Right cardiac atrium (tissue), 5 donors: ENCODE data around the gene BAIAP3. TPM values are rescaled to one million over a fixed set of nuclear protein-coding genes. Genes with fewer than 3 reads are reported as not detected.

ENCODE experiments used
- ATAC-seq, 2 donors: fragments of 200-7000 bp; cut with Tn5 transposase; one replicate each; pipeline versions ENCODE4 v1.8.0 to v1.9.1; 2020; ENCODE audit warnings: moderate library complexity in 2 of 2, mild to moderate bottlenecking in 1 of 2
- DNase-seq, 3 donors: peaks; one replicate each; pipeline ENCODE4 v3.0.0-alpha.2; 2020
- H3K27ac ChIP-seq: one replicate; pipeline ENCODE4 v1.5.1; 2013; ENCODE audit warnings: mild to moderate bottlenecking, low read length, control low read depth, moderate library complexity
- H3K27me3 ChIP-seq: one replicate; pipeline ENCODE4 v1.6.1; 2013; ENCODE audit not compliant: control insufficient read depth, insufficient read depth
- H3K4me1 ChIP-seq: one replicate; pipeline ENCODE4 v1.6.1; 2013; ENCODE audit warnings: low read length; ENCODE audit not compliant: control insufficient read depth, insufficient read depth
- H3K4me3 ChIP-seq: one replicate; pipeline ENCODE4 v1.5.1; 2013; ENCODE audit warnings: low read length, control low read depth
- H3K9me3 ChIP-seq: one replicate; pipeline ENCODE4 v1.6.1; 2013; ENCODE audit warnings: low read length; ENCODE audit not compliant: control insufficient read depth
- WGBS: extraction: QIAGEN DNeasy Blood & Tissue Kit; methylation state at CpG from one replicate; pipeline ENCODE4 v1.1.7; 2013; 5-methylcytosine and 5-hydroxymethylcytosine counted together
- intact Hi-C, 4 donors: fragments of 100-400 bp; cut with DNase I; formaldehyde crosslinking; loops; one replicate each; pipeline versions ENCODE4 v1.11.0 to v1.14.0; 2022 to 2023
- polyA plus RNA-seq: library from polyadenylated mRNA; stranded (reverse); fragments of 200-250 nt; gene quantifications from one replicate; pipeline ENCODE4 v1.2.3, GENCODE V29; 2013
- total RNA-seq, 4 donors: library from RNA; stranded (reverse); fragmentation: NEBNext Ultra II Directional; extraction: Animal tissue kit (Norgen Biotek cat#: 25700); gene quantifications; one replicate each; pipeline ENCODE4 v1.2.1, GENCODE V29; 2021
- donor health status: healthy with polysubstance abuse.
- donor health status: DM: no; HTN: yes; CAD: no.
- donor health status: DM: no; HTN: no; CAD: no.
- donor health status: DM: no; HTN: yes; CAD: no; lungs with severe emphysema.
- donor health status: DM: yes; HTN: yes; CAD: no.

The BAIAP3 gene
- total and polyA plus RNA-seq, 5 donors, result 0.53 to 2.7 (median 1.8) TPM

- DNase-seq (peak; percentile 69 to 88 (median 86)), ATAC-seq (peak; percentile 54 to 74)
- Histone ChIP-seq H3K4me1 (no peaks in the 10 kb centered on the region), H3K9me3 (no peaks in the 10 kb centered on the region), H3K27me3 (no peaks in the 10 kb centered on the region), H3K27ac (no peak overlapping the region), H3K4me3 (no peak overlapping the region)
- intact Hi-C loops, result loop anchor here in 1 of 4 donors (10.0 kb wide), 1 partner anchor 114 kb away; the partner anchor contains the start of gene UNKL
- WGBS, result 11% methylated on average over 42 of the region's 42 CpGs
Measured at GRCh38 chr16:1300664-1301476, 32.6 kb upstream of the BAIAP3 start.

- no peaks in the 10 kb centered on the region for H3K27me3 ChIP-seq
- intact Hi-C loops, result loop anchor here in 1 of 4 donors (10.0 kb wide), 1 partner anchor 113 kb away; the partner anchor contains the start of gene UNKL
- DNase-seq, result peak in 1 of 3 donors; percentile 35
Measured at GRCh38 chr16:1301562-1301961, 31.9 kb upstream of the BAIAP3 start.

GRCh38 chr16:1305823-1306222 is 27.6 kb upstream of the BAIAP3 start:
- Histone ChIP-seq H3K27me3 (no peaks in the 10 kb centered on the region), H3K4me3 (no peak overlapping the region), H3K4me1 (peaks cover 2% of the 10 kb centered on the region), H3K27ac (no peak overlapping the region), H3K9me3 (no peaks in the 10 kb centered on the region)
- DNase-seq (no peak), ATAC-seq (no peak)
- 78% methylated on average over 12 of the region's 12 CpGs for WGBS
- intact Hi-C loops, result loop anchor here in 1 of 4 donors (10.0 kb wide), 1 partner anchor 109 kb away; the partner anchor contains the start of gene UNKL

More at GRCh38 chr16:1301562-1301961, 31.9 kb upstream of the BAIAP3 start:
- no peak overlapping the region for H3K4me3 ChIP-seq
- no peaks in the 10 kb centered on the region for H3K9me3 ChIP-seq
- H3K27ac ChIP-seq, result no peak overlapping the region
- H3K4me1 ChIP-seq, result no peaks in the 10 kb centered on the region
- WGBS, result 82% methylated on average over 12 of the region's 12 CpGs
- no peak for ATAC-seq

- Histone ChIP-seq H3K9me3 (no peaks in the 10 kb centered on the region), H3K4me1 (peaks cover 5% of the 10 kb centered on the region), H3K4me3 (no peak overlapping the region), H3K27ac (no peak overlapping the region), H3K27me3 (no peaks in the 10 kb centered on the region)
- DNase-seq (no peak), ATAC-seq (no peak)
- WGBS, result 69% methylated on average over 4 of the region's 4 CpGs
- intact Hi-C loops, result loop anchor here in 1 of 4 donors (10.0 kb wide), 1 partner anchor 108 kb away; the partner anchor contains the start of gene UNKL
Measured at GRCh38 chr16:1306334-1306733, 27.1 kb upstream of the BAIAP3 start.

- no peak for DNase-seq
- intact Hi-C loops, result loop anchor here in 1 of 4 donors (10.0 kb wide), 1 partner anchor 106 kb away; the partner anchor contains the start of gene UNKL
Measured at GRCh38 chr16:1308036-1308976, 25.1 kb upstream of the BAIAP3 start.

GRCh38 chr16:1308977-1309885 is 24.2 kb upstream of the BAIAP3 start, which contains the start of gene UBE2I:
Gene UBE2I (plus strand): TSS chr16:1309636. CDS start chr16:1314031, 4,395 bp downstream.
- intact Hi-C loops, result loop anchor here in 1 of 4 donors (10.0 kb wide), 1 partner anchor 106 kb away; the partner anchor contains the start of gene UNKL
- DNase-seq (peak; percentile 97 to 99 (median 98)), ATAC-seq (peak; percentile 91 to 92)
- Histone ChIP-seq H3K27ac (peak within 1 kb of the TSS; percentile 96), H3K4me1 (peaks cover 13% of the 10 kb centered on the region), H3K9me3 (no peaks in the 10 kb centered on the region), H3K4me3 (peak within 1 kb of the TSS; percentile 98), H3K27me3 (no peaks in the 10 kb centered on the region)
- WGBS, result 1% methylated on average over 117 of the region's 117 CpGs

More at GRCh38 chr16:1308036-1308976, 25.1 kb upstream of the BAIAP3 start:
- 5% methylated on average over 42 of the region's 43 CpGs for WGBS
- Histone ChIP-seq H3K27me3 (no peaks in the 10 kb centered on the region), H3K9me3 (no peaks in the 10 kb centered on the region), H3K4me3 (peak overlapping the region; percentile 98), H3K27ac (peak overlapping the region; percentile 75), H3K4me1 (peaks cover 13% of the 10 kb centered on the region)
- ATAC-seq, result no peak

- intact Hi-C loops, result loop anchor here in 1 of 4 donors (10.0 kb wide), 1 partner anchor 105 kb away; the partner anchor contains the start of gene UNKL
- Histone ChIP-seq H3K4me1 (peaks cover 13% of the 10 kb centered on the region), H3K4me3 (peak overlapping the region; percentile 98), H3K27me3 (no peaks in the 10 kb centered on the region), H3K27ac (peak overlapping the region; percentile 50), H3K9me3 (no peaks in the 10 kb centered on the region)
- WGBS, result under 1% methylated on average over 77 of the region's 77 CpGs
- no peak for ATAC-seq
- DNase-seq, result peak; percentile 69 to 85 (median 83)
Measured at GRCh38 chr16:1309888-1310831, 23.3 kb upstream of the BAIAP3 start.

GRCh38 chr16:1310832-1311200 is 22.6 kb upstream of the BAIAP3 start:
- H3K27me3 ChIP-seq, result no peaks in the 10 kb centered on the region
- no peaks in the 10 kb centered on the region for H3K9me3 ChIP-seq
- H3K4me1 ChIP-seq, result peaks cover 13% of the 10 kb centered on the region
- intact Hi-C loops, result no loop called here
- DNase-seq, result peak in 1 of 3 donors; percentile 46
- 4% methylated on average over 14 of the region's 14 CpGs for WGBS
- peak overlapping the region; percentile 98 for H3K4me3 ChIP-seq
- peak overlapping the region; percentile 43 for H3K27ac ChIP-seq
- ATAC-seq, result no peak

GRCh38 chr16:1311212-1311737 is 22.2 kb upstream of the BAIAP3 start:
- intact Hi-C loops, result no loop called here
- 14% methylated on average over 13 of the region's 13 CpGs for WGBS
- DNase-seq, result peak in 1 of 3 donors; percentile 61
- Histone ChIP-seq H3K9me3 (no peaks in the 10 kb centered on the region), H3K27me3 (no peaks in the 10 kb centered on the region), H3K4me1 (peaks cover 13% of the 10 kb centered on the region), H3K27ac (peak overlapping the region; percentile 22), H3K4me3 (peak overlapping the region; percentile 98)
- no peak for ATAC-seq
